ENCODE measurements around the gene UGT1A10. TPM values are rescaled to one million over a fixed set of nuclear protein-coding genes. Genes with fewer than 3 reads are reported as not detected.

The UGT1A10 gene
- total RNA-seq, 2 experiments from 2014 or later, result not detected

- H3K27ac Mint-ChIP-seq, result no peak overlapping the region
- no peaks in the 10 kb centered on the region for H3K4me1 Mint-ChIP-seq
- H3K36me3 Mint-ChIP-seq (ENCODE audit: low read depth), result no peaks in the 10 kb centered on the region
- POLR2A ChIA-PET, result no interaction called here
- peaks cover 22% of the 10 kb centered on the region for H3K27me3 Mint-ChIP-seq
- no peak overlapping the region for H3K4me3 Mint-ChIP-seq
- CTCF ChIA-PET, result no interaction called here
- H3K9me3 Mint-ChIP-seq, result no peaks in the 10 kb centered on the region
- no peak for DNase-seq
Observed at GRCh38 chr2:233764761-233765160, 128.5 kb downstream of the UGT1A10 start.

- H3K27ac Mint-ChIP-seq, result no peak overlapping the region
- CTCF ChIA-PET, result no interaction called here
- H3K27me3 Mint-ChIP-seq, result peaks cover 27% of the 10 kb centered on the region
- H3K4me3 Mint-ChIP-seq, result no peak overlapping the region
- POLR2A ChIA-PET, result no interaction called here
- no peak for DNase-seq
- no peaks in the 10 kb centered on the region for H3K9me3 Mint-ChIP-seq
- H3K36me3 Mint-ChIP-seq (ENCODE audit: low read depth), result no peaks in the 10 kb centered on the region
- no peaks in the 10 kb centered on the region for H3K4me1 Mint-ChIP-seq
Observed at GRCh38 chr2:233766416-233766815, 130.2 kb downstream of the UGT1A10 start.

GRCh38 chr2:233768076-233768475 lies 131.8 kb downstream of the UGT1A10 start:
- H3K27ac Mint-ChIP-seq, result no peak overlapping the region
- peaks cover 25% of the 10 kb centered on the region for H3K27me3 Mint-ChIP-seq
- no peaks in the 10 kb centered on the region for H3K4me1 Mint-ChIP-seq
- no peak for DNase-seq
- H3K9me3 Mint-ChIP-seq, result no peaks in the 10 kb centered on the region
- ChIA-PET CTCF (no interaction called here), POLR2A (no interaction called here)
- no peak overlapping the region for H3K4me3 Mint-ChIP-seq
- no peaks in the 10 kb centered on the region for H3K36me3 Mint-ChIP-seq (ENCODE audit: low read depth)

GRCh38 chr2:233769260-233769659 lies 133.0 kb downstream of the UGT1A10 start:
- CTCF ChIA-PET, result no interaction called here
- DNase-seq, result no peak
- no peak overlapping the region for H3K27ac Mint-ChIP-seq
- no peaks in the 10 kb centered on the region for H3K36me3 Mint-ChIP-seq (ENCODE audit: low read depth)
- peaks cover 16% of the 10 kb centered on the region for H3K27me3 Mint-ChIP-seq
- H3K4me1 Mint-ChIP-seq, result no peaks in the 10 kb centered on the region
- H3K9me3 Mint-ChIP-seq, result no peaks in the 10 kb centered on the region
- POLR2A ChIA-PET, result no interaction called here
- no peak overlapping the region for H3K4me3 Mint-ChIP-seq

- CTCF ChIA-PET, result no interaction called here
- H3K27me3 Mint-ChIP-seq, result peaks cover 14% of the 10 kb centered on the region
- H3K4me3 Mint-ChIP-seq, result no peak overlapping the region
- no peaks in the 10 kb centered on the region for H3K36me3 Mint-ChIP-seq (ENCODE audit: low read depth)
- POLR2A ChIA-PET, result no interaction called here
- peaks cover 3% of the 10 kb centered on the region for H3K9me3 Mint-ChIP-seq
- no peak overlapping the region for H3K27ac Mint-ChIP-seq
- no peak for DNase-seq
- H3K4me1 Mint-ChIP-seq, result no peaks in the 10 kb centered on the region
Observed at GRCh38 chr2:233772153-233772552, 135.9 kb downstream of the UGT1A10 start.

- Mint-ChIP-seq H3K4me3 (no peak overlapping the region), H3K27ac (no peak overlapping the region), H3K27me3 (peaks cover 13% of the 10 kb centered on the region), H3K4me1 (no peaks in the 10 kb centered on the region), H3K9me3 (peaks cover 3% of the 10 kb centered on the region), H3K36me3 (ENCODE audit: low read depth) (no peaks in the 10 kb centered on the region)
- ChIA-PET POLR2A (no interaction called here), CTCF (no interaction called here)
- DNase-seq, result no peak
Observed at GRCh38 chr2:233772583-233772982, 136.3 kb downstream of the UGT1A10 start.

GRCh38 chr2:233773854-233774253 lies 137.6 kb downstream of the UGT1A10 start:
- no peak overlapping the region for H3K27ac Mint-ChIP-seq
- H3K36me3 Mint-ChIP-seq (ENCODE audit: low read depth), result no peaks in the 10 kb centered on the region
- DNase-seq, result no peak
- CTCF ChIA-PET, result interaction anchor here (1.3 kb wide), 1 partner anchor 40 kb away, joined by 3 read pairs; no protein-coding TSS in a partner anchor
- peaks cover 10% of the 10 kb centered on the region for H3K27me3 Mint-ChIP-seq
- POLR2A ChIA-PET, result no interaction called here
- H3K4me3 Mint-ChIP-seq, result no peak overlapping the region
- no peaks in the 10 kb centered on the region for H3K4me1 Mint-ChIP-seq
- H3K9me3 Mint-ChIP-seq, result peaks cover 3% of the 10 kb centered on the region

DNA sequence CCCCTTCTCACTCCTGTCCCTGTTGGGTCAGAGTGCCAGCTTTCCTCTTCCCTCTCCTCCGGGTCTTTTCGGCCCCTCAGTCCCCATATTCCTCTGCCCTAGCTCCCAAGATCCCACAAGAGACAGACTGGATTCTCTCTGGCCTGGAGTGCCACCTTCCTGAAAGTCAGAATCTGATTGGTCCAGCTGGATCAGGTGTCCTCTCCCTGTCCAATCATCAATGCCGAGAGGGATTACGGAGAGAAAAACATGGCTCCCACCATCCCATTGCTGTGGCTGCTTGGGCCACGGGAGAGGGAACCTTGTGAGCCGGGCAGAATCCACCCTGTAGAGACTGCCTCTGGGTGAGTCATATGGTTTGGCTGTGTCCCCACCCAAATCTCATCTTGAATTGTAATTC lies 139.2 kb downstream of the UGT1A10 start:
- ChIA-PET POLR2A (no interaction called here), CTCF (no interaction called here)
- peaks cover 8% of the 10 kb centered on the region for H3K27me3 Mint-ChIP-seq

GRCh38 chr2:233778030-233778429 lies 141.8 kb downstream of the UGT1A10 start, which contains the start of gene MROH2A:
Gene MROH2A (plus strand): TSS chr2:233778330. CDS start chr2:233779359, 1,029 bp downstream.
- peaks cover 19% of the 10 kb centered on the region for H3K27me3 Mint-ChIP-seq
- H3K27ac Mint-ChIP-seq, result no peak within 1 kb of the TSS
- H3K4me3 Mint-ChIP-seq, result no peak within 1 kb of the TSS
- H3K36me3 Mint-ChIP-seq (ENCODE audit: low read depth), result no peaks in the 10 kb centered on the region
- H3K9me3 Mint-ChIP-seq, result peaks cover 3% of the 10 kb centered on the region
- CTCF ChIA-PET, result interaction anchor here (0.5 kb wide), 1 partner anchor 239 kb away, joined by 3 read pairs; no protein-coding TSS in a partner anchor
- no peaks in the 10 kb centered on the region for H3K4me1 Mint-ChIP-seq
- no peak for DNase-seq
- POLR2A ChIA-PET, result no interaction called here

More for the DNA sequence above, 139.2 kb downstream of the UGT1A10 start:
- no peak for DNase-seq
- Mint-ChIP-seq H3K36me3 (ENCODE audit: low read depth) (no peaks in the 10 kb centered on the region), H3K27ac (no peak overlapping the region), H3K9me3 (peaks cover 3% of the 10 kb centered on the region), H3K4me1 (no peaks in the 10 kb centered on the region), H3K4me3 (no peak overlapping the region)

DNA sequence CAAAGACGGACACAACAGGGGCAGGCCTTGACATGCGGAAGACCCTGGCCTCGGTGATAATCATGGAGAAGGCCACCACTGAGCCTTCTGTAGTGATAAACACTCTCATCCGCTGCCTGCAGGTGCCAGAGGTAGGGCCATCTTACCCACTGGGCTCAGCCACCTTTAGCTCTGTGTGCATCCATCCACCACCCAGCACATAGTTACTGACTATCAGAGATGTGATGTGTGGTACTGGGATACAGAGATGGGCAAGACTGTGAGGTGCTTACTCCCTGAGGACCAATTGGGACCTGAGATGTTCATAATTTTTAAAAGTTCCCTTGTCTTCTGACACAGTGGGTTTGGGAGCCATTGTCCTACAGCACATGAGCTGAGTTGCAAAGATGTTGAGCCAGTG lies 143.5 kb downstream of the UGT1A10 start:
- H3K36me3 Mint-ChIP-seq (ENCODE audit: low read depth), result no peaks in the 10 kb centered on the region

GRCh38 chr2:233780771-233781170 lies 144.5 kb downstream of the UGT1A10 start:
- Mint-ChIP-seq H3K9me3 (peaks cover 3% of the 10 kb centered on the region), H3K27me3 (peaks cover 18% of the 10 kb centered on the region), H3K36me3 (ENCODE audit: low read depth) (no peaks in the 10 kb centered on the region), H3K4me3 (no peak overlapping the region), H3K4me1 (no peaks in the 10 kb centered on the region), H3K27ac (no peak overlapping the region)
- POLR2A ChIA-PET, result no interaction called here
- DNase-seq, result no peak
- CTCF ChIA-PET, result interaction anchor here (1.0 kb wide), 1 partner anchor 25 kb away, joined by 3 read pairs; no protein-coding TSS in a partner anchor

More for the DNA sequence above, 143.5 kb downstream of the UGT1A10 start:
- CTCF ChIA-PET, result no interaction called here
- H3K27ac Mint-ChIP-seq, result no peak overlapping the region
- POLR2A ChIA-PET, result no interaction called here
- no peak overlapping the region for H3K4me3 Mint-ChIP-seq
- H3K27me3 Mint-ChIP-seq, result peaks cover 20% of the 10 kb centered on the region
- peaks cover 3% of the 10 kb centered on the region for H3K9me3 Mint-ChIP-seq
- no peaks in the 10 kb centered on the region for H3K4me1 Mint-ChIP-seq
- DNase-seq, result no peak

DNA sequence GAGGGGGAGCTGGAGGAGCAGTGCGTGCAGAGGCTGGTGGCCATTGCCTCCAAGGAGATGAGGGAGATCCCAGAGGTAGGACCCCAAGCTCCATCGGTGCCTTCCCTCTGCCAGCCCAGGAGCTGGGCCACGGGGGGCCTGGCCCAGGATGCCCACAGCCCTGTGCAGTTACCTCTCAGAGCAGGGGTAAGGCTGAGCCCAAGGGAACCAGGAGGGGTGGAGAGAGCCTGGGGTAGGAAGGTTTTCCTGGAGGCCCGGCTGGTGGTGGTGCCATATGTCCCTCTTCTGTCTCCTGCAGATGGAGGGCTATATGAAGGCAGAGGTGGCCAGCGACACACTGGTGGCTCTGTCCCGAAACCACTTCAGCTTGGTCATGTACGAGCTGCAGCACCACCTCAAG lies 153.3 kb downstream of the UGT1A10 start:
- H3K27me3 Mint-ChIP-seq, result no peaks in the 10 kb centered on the region
- no peaks in the 10 kb centered on the region for H3K4me1 Mint-ChIP-seq
- POLR2A ChIA-PET, result no interaction called here
- CTCF ChIA-PET, result no interaction called here
- no peak overlapping the region for H3K4me3 Mint-ChIP-seq
- H3K36me3 Mint-ChIP-seq (ENCODE audit: low read depth), result no peaks in the 10 kb centered on the region
- no peak overlapping the region for H3K27ac Mint-ChIP-seq
- DNase-seq, result no peak
- H3K9me3 Mint-ChIP-seq, result no peaks in the 10 kb centered on the region

- Mint-ChIP-seq H3K36me3 (ENCODE audit: low read depth) (no peaks in the 10 kb centered on the region), H3K27ac (no peak overlapping the region), H3K9me3 (no peaks in the 10 kb centered on the region), H3K4me3 (no peak overlapping the region), H3K27me3 (no peaks in the 10 kb centered on the region), H3K4me1 (no peaks in the 10 kb centered on the region)
- ChIA-PET CTCF (no interaction called here), POLR2A (interaction anchor here (0.6 kb wide), 1 partner anchor 1808 kb away, joined by 4 read pairs; no protein-coding TSS in a partner anchor)
- DNase-seq, result no peak
Observed at GRCh38 chr2:233791151-233791882, 155.1 kb downstream of the UGT1A10 start.

DNA sequence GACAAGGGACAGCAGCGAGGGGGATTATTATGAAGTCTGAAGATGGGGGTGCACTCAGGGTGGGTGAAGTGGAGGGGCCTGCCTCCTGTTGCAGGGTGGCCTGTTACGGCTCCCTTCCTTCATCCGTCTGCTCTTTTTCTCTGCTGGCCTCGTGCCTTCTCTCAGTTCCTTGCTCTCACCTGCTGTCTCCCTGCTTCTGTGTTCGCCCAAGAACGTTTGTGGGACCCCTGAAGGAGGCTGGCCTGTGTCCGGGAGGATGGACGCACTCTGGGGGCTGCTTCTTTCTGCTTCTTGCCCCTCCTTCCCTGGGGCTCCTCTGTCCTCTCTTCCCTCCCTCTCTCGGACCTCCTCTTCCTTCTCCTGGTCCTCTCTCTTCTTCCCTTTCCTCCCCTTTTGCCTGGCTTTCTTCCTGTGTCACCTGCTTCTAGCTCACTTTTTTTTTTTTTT lies 155.7 kb downstream of the UGT1A10 start:
- Mint-ChIP-seq H3K27me3 (no peaks in the 10 kb centered on the region), H3K4me1 (no peaks in the 10 kb centered on the region), H3K27ac (no peak overlapping the region), H3K36me3 (ENCODE audit: low read depth) (no peaks in the 10 kb centered on the region), H3K9me3 (no peaks in the 10 kb centered on the region), H3K4me3 (no peak overlapping the region)
- DNase-seq, result no peak
- CTCF ChIA-PET, result no interaction called here
- POLR2A ChIA-PET, result no interaction called here
